ENCODE measurements around the gene NCBP1.

NCBP1 gene

DNA sequence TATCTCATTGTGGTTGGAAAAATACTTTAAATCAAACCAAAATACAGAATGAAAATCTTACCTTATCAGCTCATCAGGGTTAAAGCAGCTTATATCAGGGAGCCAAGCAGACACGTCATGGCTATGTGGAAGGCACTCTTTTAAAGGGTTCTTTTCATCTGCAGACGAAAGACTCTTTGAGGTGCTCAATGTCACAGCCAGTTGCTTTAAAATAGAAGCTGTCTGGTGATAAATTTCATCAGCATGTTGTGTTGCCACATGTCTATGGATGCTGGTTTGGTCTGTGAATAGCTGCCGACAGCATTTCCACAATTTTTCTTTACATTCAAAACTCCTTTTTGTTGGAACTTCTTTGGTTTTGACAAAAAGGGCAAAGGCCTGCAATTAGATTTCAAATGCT lies 8.0 kb upstream of the NCBP1 start:
- DNase-seq, result no peak

DNA sequence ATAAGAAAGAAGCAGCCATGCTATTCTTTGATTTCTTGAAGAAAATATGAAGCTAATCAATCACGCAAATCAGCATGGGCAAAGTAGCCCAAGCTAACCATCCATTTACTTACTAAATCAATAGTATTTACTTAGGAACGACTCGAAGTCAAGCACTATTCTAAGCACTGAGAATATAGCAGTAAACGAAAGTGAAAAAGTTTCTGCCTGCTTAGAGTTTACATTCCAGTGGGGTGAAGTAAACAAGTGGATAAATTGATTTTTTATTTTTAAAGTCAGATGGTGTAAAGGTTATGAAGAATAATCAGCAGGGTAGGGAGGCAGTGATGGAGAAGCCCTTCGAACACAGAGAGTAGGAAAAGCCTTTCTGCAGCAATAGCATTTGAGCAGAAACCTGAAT lies 6.0 kb upstream of the NCBP1 start:
- no peak for DNase-seq

DNA sequence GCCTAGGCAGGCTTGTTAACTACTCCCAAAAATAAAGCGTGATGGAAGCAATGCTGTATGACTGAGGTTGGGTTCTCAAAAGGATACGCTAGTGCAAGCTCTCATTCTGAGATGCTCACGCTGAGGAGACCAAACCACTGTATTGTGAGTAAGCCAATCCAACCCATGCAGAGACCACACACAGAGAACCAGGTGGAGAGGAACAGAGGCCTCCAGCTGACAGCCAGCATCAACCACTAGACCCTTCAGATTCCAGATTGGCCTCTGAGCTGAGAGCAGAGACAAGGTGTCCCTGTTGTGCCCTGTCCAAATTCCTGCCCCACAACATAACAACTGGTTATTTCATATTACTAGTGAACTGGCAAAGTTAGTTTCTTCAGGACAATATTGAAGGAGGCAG lies 5.0 kb upstream of the NCBP1 start:
- DNase-seq, result no peak

DNA sequence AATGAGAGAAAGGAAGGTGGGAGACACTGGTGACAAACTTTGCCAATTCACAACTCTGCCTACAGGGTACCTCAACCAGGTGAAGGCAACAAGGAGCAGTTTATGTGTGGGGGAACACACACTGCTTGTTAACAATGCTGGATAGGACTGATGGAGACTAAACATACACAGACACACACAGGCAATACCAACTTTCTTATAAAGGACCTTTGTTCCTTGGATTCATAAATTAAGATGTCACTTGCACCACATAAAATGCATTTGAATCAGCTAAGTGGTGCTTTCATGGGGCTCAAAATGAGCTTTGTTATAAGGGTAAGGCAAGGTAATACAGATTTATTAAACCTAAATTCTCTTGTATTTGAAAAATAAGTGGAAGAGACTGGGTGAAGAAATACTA lies 4.5 kb upstream of the NCBP1 start:
- DNase-seq, result no peak

GRCh38 chr9:97630591-97630990 lies 3.0 kb upstream of the NCBP1 start:
- DNase-seq, result no peak

GRCh38 chr9:97632248-97632984 lies 1.2 kb upstream of the NCBP1 start:
- DNase-seq, result no peak

DNA sequence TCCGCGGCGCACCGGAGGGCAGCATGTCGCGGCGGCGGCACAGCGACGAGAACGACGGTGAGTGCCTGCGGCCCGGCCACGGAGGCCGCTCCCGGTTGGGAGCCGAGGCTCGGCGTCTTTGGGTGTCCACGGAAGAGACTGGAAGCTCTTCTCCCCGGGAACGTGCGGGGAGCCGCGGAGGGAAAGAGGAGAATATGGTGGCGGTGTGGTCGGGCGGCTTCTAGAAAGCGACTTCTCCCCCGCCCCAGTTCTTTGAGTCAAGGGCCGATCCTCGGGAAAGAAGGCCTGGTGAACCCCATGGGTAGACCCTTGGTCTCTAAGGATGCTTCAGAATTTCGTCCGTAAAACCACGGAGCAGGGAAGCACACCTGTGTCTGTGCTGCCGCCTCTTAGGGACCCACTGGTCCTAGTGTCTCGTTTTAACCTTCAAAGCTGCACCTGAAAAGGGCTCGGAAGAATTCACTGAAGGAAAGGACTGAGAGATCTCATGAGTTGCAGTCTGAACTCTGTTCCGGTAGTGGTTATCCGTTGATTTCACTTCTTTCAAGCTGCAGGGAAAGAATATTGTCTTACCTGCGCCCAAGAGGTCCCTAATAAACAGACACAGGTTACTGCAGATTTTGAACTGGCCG lies 354 bp downstream of the NCBP1 start:
- DNase-seq, result no peak

DNA sequence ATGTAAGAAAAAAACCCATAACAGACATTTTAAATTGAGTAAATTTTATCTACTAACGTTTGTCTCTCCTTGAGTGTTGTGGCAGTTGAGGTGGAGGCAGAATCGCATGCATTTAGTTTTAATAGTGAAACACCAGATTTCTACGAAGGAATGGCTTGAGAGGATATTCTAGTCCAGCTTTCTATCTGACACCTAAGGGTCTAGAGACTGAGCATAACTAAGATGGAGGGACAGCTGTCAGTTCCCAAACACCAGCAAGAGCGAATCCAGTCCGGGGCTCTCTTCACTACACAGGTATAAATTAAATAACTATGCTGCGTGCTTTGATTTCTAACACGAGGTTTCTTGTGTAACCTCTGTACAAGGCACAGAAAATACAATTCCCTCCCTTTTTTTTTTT lies 1.4 kb downstream of the NCBP1 start:
- no peak for DNase-seq

DNA sequence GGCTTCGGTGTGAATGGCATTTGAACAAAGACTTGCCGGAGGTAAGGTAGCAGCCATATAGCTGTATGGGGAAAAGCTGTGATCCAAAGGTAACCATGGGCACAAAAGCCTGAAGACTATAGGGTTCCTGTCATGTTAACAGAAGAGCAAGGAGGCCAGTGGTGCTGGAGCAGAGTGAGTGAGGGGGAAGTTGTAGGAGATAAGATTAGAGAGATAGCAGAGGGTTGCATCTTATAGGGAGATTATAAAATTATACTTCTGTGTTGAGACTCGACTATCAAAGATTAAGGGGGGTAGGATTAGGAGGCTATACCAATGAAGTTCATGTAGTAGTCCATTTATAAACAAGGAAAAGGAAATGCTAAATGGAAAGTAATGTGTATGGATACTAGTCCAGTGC lies 3.3 kb downstream of the NCBP1 start:
- no peak for DNase-seq

DNA sequence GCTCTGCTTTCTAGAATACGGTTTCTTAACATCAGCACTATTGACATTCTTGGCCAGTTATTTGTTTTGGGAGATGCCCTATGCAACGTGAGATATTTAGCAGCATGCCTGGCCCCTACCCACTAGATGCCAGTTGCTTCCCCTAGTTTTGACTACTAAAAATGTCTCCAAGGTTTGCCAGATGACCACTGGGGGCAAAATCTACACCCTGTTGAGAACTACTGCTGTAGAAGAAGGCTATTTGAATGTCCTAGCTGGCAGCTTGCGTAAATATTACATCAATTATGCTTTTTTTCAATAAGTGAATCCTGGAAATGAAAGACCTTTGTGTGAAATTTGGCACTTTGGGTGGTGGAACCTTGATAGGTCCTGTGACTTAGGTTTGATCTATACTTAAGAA lies 5.0 kb downstream of the NCBP1 start:
- DNase-seq, result no peak

GRCh38 chr9:97640325-97640724 lies 6.7 kb downstream of the NCBP1 start:
- no peak for DNase-seq

DNA sequence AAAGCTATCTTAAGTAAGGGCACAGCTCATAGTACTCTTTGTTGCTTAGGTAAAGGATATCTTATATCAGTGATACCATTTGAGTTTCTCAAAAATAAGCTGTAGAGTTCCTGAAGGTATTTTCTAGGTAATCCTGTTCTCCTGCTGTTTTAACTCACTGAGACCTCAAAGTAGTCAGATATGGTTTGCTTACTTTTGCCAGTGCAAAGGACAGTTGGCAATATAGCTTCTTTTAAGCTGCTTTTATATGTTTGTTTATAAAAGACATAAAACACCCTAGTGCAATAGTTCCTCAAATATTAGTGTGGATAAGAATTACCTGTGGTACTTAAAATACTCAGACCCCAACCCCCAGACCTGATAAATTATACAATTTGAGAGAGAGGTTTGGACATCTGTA lies 12.1 kb downstream of the NCBP1 start:
- DNase-seq, result no peak

- DNase-seq, result no peak
These were observed 14.4 kb downstream of the NCBP1 start for GRCh38 chr9:97647996-97648395.

DNA sequence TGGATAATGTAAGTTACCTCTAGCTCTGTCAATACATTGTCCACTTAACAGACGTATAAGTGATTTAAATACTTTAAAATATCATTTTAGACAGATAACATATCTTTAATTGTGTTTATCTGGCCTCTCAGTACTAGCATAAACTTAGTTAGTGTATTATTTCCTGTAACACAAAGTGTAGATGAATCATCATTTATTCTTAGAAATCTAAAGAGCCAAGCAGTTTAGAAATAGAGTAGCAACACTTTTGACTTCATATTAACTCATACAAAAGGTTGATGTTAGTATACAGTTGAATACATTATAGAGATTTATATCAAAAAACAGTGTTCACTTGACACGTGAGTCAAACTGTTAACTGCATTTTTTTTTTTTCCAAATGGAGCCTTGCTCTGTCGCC lies 18.0 kb downstream of the NCBP1 start:
- DNase-seq, result no peak

- no peak for DNase-seq
These were observed 25.1 kb downstream of the NCBP1 start for GRCh38 chr9:97658707-97659106.

- DNase-seq, result no peak
These were observed 26.1 kb downstream of the NCBP1 start for GRCh38 chr9:97659771-97660170.

DNA sequence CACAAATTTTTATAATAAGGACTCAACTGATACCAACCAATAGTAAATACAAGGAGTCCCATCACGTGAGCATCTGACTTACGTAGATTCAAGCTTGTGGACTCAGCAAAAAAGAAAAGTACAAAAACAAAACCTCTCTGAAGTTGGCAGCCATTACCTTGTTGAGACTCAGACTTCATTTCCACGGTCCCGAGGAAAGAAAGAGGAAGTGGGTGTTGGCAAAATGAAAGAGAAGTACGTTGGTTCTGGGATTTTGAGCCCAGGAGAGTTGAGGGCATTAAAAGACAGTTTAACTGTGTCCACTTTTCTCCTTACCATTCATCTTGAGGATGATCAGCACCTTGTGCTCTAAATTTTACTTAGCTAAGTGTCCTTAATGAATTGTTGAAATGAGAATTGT lies 26.7 kb downstream of the NCBP1 start:
- no peak for DNase-seq

GRCh38 chr9:97660847-97661246 lies 27.2 kb downstream of the NCBP1 start:
- no peak for DNase-seq

GRCh38 chr9:97665742-97666141 lies 32.1 kb downstream of the NCBP1 start:
- no peak for DNase-seq

- no peak for DNase-seq
These were observed 33.5 kb downstream of the NCBP1 start for GRCh38 chr9:97666907-97667686.

DNA sequence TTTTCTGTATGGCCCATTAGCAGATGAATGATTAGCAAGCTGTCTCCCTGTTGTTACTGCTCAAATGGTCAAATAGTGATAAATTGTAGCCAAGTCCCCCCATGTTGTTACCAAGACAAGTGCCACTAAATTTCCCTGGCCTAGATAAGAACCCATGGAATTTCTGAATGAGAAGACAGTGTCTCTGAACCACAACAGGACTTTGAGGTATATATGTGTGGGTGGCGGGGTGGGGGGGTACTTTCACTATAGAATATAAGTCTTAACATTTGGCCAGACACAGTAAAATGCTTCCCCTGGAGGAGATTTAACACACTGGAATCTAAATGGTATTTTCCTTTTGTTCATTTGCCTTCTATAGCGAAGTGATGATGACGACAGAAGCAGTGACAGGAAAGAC lies 34.9 kb downstream of the NCBP1 start:
- DNase-seq, result no peak

DNA sequence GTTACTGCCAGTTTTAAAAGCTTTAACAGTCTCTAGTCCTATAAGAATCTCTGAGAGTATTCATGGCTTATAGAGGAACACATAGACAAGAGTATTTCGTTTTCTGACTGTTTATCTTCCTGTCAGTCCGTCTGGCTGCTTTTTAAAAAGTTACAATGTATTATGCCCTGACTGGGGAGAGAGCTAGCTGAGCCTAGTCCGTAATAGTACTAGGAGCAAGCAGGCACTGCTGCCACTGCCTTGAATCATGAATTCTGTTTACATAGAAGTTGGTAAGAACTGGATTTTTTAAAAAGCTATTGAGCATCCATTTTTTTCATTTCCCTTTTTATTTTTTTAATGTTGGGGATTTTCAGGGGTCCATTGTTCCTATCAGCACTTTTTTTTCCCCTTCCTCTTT lies 37.0 kb downstream of the NCBP1 start:
- DNase-seq, result no peak

- DNase-seq, result no peak
These were observed 38.8 kb downstream of the NCBP1 start for GRCh38 chr9:97672403-97672802.

- DNase-seq, result no peak
These were observed 40.3 kb downstream of the NCBP1 start for GRCh38 chr9:97673922-97674321.

Measured in femur (tissue), 1 donor.